SK-N-SH treated with all-trans-retinoic acid at 6 μM for 48 hours (cell line): ENCODE results near the gene OXNAD1.

Experiments
- ATAC-seq: fragments of 200-7000 bp; cut with Tn5 transposase; 3 replicates; pipeline ENCODE4 v1.9.1; 2020; ENCODE audit warnings: mild to moderate bottlenecking, moderate library complexity
- ARNTL ChIP-seq: fragments of 450-650 bp; formaldehyde crosslinking; IDR thresholded peaks from 2 replicates; pipeline ENCODE4 v1.5.0; 2020; ENCODE audit warnings: low read depth, mild to moderate bottlenecking, moderate library complexity, borderline replicate concordance
- BACH2 ChIP-seq: fragments of 250-450 bp; sonication (Bioruptor Pico); IDR thresholded peaks from 2 replicates; pipeline ENCODE4 v1.9.0; 2021; ENCODE audit warnings: mild to moderate bottlenecking, borderline replicate concordance
- CSDC2 ChIP-seq: fragments of 250-450 bp; sonication (Bioruptor Pico); IDR thresholded peaks from 2 replicates; pipeline ENCODE4 v1.5.0; 2020; ENCODE audit warnings: mild to moderate bottlenecking, moderate library complexity
- CSRNP3 ChIP-seq: fragments of 250-450 bp; sonication (Bioruptor Pico); IDR thresholded peaks from 2 replicates; pipeline ENCODE4 v1.5.1; 2021; ENCODE audit warnings: mild to moderate bottlenecking, moderate library complexity
- ESRRG ChIP-seq: fragments of 250-450 bp; sonication (Bioruptor Pico); IDR thresholded peaks from 2 replicates; pipeline ENCODE4 v1.6.1; 2021; ENCODE audit warnings: mild to moderate bottlenecking
- GLIS3 ChIP-seq: fragments of 250-450 bp; sonication (Bioruptor Pico); IDR thresholded peaks from 2 replicates; pipeline ENCODE4 v1.5.0; 2020; ENCODE audit warnings: mild to moderate bottlenecking, moderate library complexity
- ISL1 ChIP-seq: fragments of 250-450 bp; sonication (Bioruptor Pico); IDR thresholded peaks from 2 replicates; pipeline ENCODE4 v2.1.2; 2022; ENCODE audit warnings: mild to moderate bottlenecking, moderate library complexity
- OSR1 ChIP-seq: fragments of 250-450 bp; sonication (Bioruptor Pico); IDR thresholded peaks from 2 replicates; pipeline ENCODE4 v1.8.0; 2022; ENCODE audit warnings: moderate library complexity, mild to moderate bottlenecking, inconsistent platforms
- PATZ1 ChIP-seq: fragments of 250-450 bp; sonication (Bioruptor Pico); IDR thresholded peaks from 2 replicates; pipeline ENCODE4 v1.8.0; 2020; ENCODE audit warnings: mild to moderate bottlenecking, moderate library complexity, borderline replicate concordance
- POU6F1 ChIP-seq: fragments of 250-450 bp; sonication (Bioruptor Pico); IDR thresholded peaks from 2 replicates; pipeline ENCODE4 v1.8.0; 2021; ENCODE audit warnings: low read depth, mild to moderate bottlenecking, moderate library complexity, borderline replicate concordance
- PPARA ChIP-seq: fragments of 250-450 bp; sonication (Bioruptor Pico); IDR thresholded peaks from 2 replicates; pipeline ENCODE4 v1.5.0; 2020; ENCODE audit warnings: mild to moderate bottlenecking, borderline replicate concordance
- RARB ChIP-seq: fragments of 250-450 bp; sonication (Bioruptor Pico); IDR thresholded peaks from 2 replicates; pipeline ENCODE4 v1.8.0; 2021; ENCODE audit warnings: mild to moderate bottlenecking, moderate library complexity
- SNAI2 ChIP-seq: fragments of 250-450 bp; sonication (Bioruptor Pico); IDR thresholded peaks from 2 replicates; pipeline ENCODE4 v1.5.0; 2020; ENCODE audit warnings: mild to moderate bottlenecking, moderate library complexity
- TCF4 ChIP-seq: fragments of 250-450 bp; sonication (Bioruptor Pico); IDR thresholded peaks from 2 replicates; pipeline ENCODE4 v1.8.0; 2021; ENCODE audit warnings: mild to moderate bottlenecking, moderate library complexity, borderline replicate concordance
- TOX ChIP-seq: fragments of 250-450 bp; sonication (Bioruptor Pico); IDR thresholded peaks from 2 replicates; pipeline ENCODE4 v1.8.0; 2021; ENCODE audit warnings: mild to moderate bottlenecking, moderate library complexity, borderline replicate concordance
- TSHZ2 ChIP-seq: fragments of 250-450 bp; sonication (Bioruptor Pico); IDR thresholded peaks from 2 replicates; pipeline ENCODE4 v1.5.0; 2020; ENCODE audit warnings: mild to moderate bottlenecking, moderate library complexity
- ZC3H10 ChIP-seq: fragments of 250-450 bp; sonication (Bioruptor Pico); IDR thresholded peaks from 2 replicates; pipeline ENCODE4 v1.5.1; 2021; ENCODE audit warnings: mild to moderate bottlenecking, moderate library complexity
- ZFP3 ChIP-seq: fragments of 250-450 bp; sonication (Bioruptor Pico); IDR thresholded peaks from 2 replicates; pipeline ENCODE4 v1.5.0; 2020; ENCODE audit warnings: mild to moderate bottlenecking, moderate library complexity
- ZFP30 ChIP-seq: fragments of 450-650 bp; formaldehyde crosslinking; IDR thresholded peaks from 2 replicates; pipeline ENCODE4 v1.5.0; 2022; ENCODE audit warnings: mild to moderate bottlenecking, moderate library complexity
- ZNF565 ChIP-seq: fragments of 450-650 bp; formaldehyde crosslinking; conservative IDR thresholded peaks from 2 replicates; pipeline ENCODE4 v1.5.0; 2020; ENCODE audit warnings: low read depth, mild to moderate bottlenecking, moderate library complexity
- ZNF70 ChIP-seq: fragments of 450-650 bp; formaldehyde crosslinking; IDR thresholded peaks from 2 replicates; pipeline ENCODE4 v1.5.0; 2020; ENCODE audit warnings: mild to moderate bottlenecking, moderate library complexity
- ZNF8 ChIP-seq: fragments of 450-650 bp; formaldehyde crosslinking; IDR thresholded peaks from 2 replicates; pipeline ENCODE4 v1.5.0; 2020; ENCODE audit warnings: mild to moderate bottlenecking, moderate library complexity

Gene OXNAD1

GRCh38 chr3:16270855-16271254 lies 5.8 kb downstream of the OXNAD1 start:
- no peak for ATAC-seq
- no peak for TF ChIP-seq ZNF70 (CRISPR knock-in tag)
- no peak for TF ChIP-seq PATZ1 (CRISPR knock-in tag)
- TF ChIP-seq ARNTL (CRISPR knock-in tag) = no peak
- TF ChIP-seq BACH2 (CRISPR knock-in tag) = no peak
- TF ChIP-seq OSR1 (CRISPR knock-in tag) = no peak
- no peak for TF ChIP-seq GLIS3
- no peak for TF ChIP-seq CSDC2 (CRISPR knock-in tag)

GRCh38 chr3:16272588-16272987 lies 7.6 kb downstream of the OXNAD1 start:
- TF ChIP-seq CSRNP3 (no peak), PPARA (CRISPR knock-in tag) (no peak), ZFP30 (CRISPR knock-in tag) (no peak), RARB (CRISPR knock-in tag) (no peak), CSDC2 (CRISPR knock-in tag) (no peak)
- ATAC-seq = no peak

- TF ChIP-seq RARB (CRISPR knock-in tag) (no peak), CSRNP3 (no peak), POU6F1 (no peak), ZNF70 (CRISPR knock-in tag) (no peak), CSDC2 (CRISPR knock-in tag) (no peak), ESRRG (no peak), ZNF565 (CRISPR knock-in tag) (no peak), ZFP30 (CRISPR knock-in tag) (no peak), TSHZ2 (CRISPR knock-in tag) (no peak)
- no peak for ATAC-seq
These were observed 8.9 kb downstream of the OXNAD1 start for GRCh38 chr3:16273867-16274266.

GRCh38 chr3:16277471-16277870 lies 12.5 kb downstream of the OXNAD1 start:
- TF ChIP-seq ISL1 (CRISPR knock-in tag) (no peak), ESRRG (no peak), POU6F1 (no peak), OSR1 (CRISPR knock-in tag) (no peak), ZFP3 (CRISPR knock-in tag) (no peak), ZFP30 (CRISPR knock-in tag) (no peak), ZNF70 (CRISPR knock-in tag) (no peak), BACH2 (CRISPR knock-in tag) (no peak), RARB (CRISPR knock-in tag) (no peak), TSHZ2 (CRISPR knock-in tag) (no peak), ZC3H10 (no peak), ZNF8 (CRISPR knock-in tag) (no peak), CSDC2 (CRISPR knock-in tag) (no peak), SNAI2 (no peak), ZNF565 (CRISPR knock-in tag) (no peak), TCF4 (CRISPR knock-in tag) (no peak), TOX (CRISPR knock-in tag) (no peak)
- ATAC-seq = no peak
